Mammary epithelial cell (primary cell): ENCODE measurements around the gene CEP128.

ENCODE experiments used
- CTCF ChIP-seq, 2 donors: IDR thresholded peaks in 1 of 2; conservative IDR thresholded peaks in 1 of 2; 2 replicates each; pipeline ENCODE4 v1.5.1; 2011 to 2012; ENCODE audit warnings: inconsistent platforms in 2 of 2, low read length in 2 of 2, mild to moderate bottlenecking in 2 of 2, control low read depth in 1 of 2, low read depth in 1 of 2; ENCODE audit not compliant: insufficient read depth in 1 of 2; ENCODE audit errors: extremely low read depth in 1 of 2
- EZH2 ChIP-seq: IDR thresholded peaks from 2 replicates; pipeline ENCODE4 v1.6.1; 2012; ENCODE audit warnings: low read length, inconsistent platforms, borderline replicate concordance

- TF ChIP-seq CTCF (conservative IDR thresholded peaks at IDR 0.05 in 1 of 2, IDR thresholded peaks at IDR 0.05 in 1 of 2; ENCODE audit: extremely low read depth in 1 of 2, insufficient read depth in 1 of 2, low read depth in 1 of 2, low read length in 2 of 2) (no peak), EZH2 (no peak)
Observed at GRCh38 chr14:80901260-80901659, 40.3 kb downstream of the CEP128 start.
